Ascending aorta (tissue), 2 donors: ENCODE measurements around the gene RNF207. TPM values are rescaled to one million over a fixed set of nuclear protein-coding genes. Genes with fewer than 3 reads are reported as not detected.
A peak's percentile ranks its signal among the peaks of the same experiment; 100 is the strongest.

ENCODE experiments used
- DNase-seq, 2 donors: peaks; one replicate each; pipeline ENCODE4 v3.0.0-alpha.2; 2019; ENCODE audit warnings: low spot score in 2 of 2
- H3K27ac ChIP-seq, 2 donors: fragments of 200-600 bp; sonication (generic); one replicate each; pipeline ENCODE4 v1.5.1; 2016 to 2017; ENCODE audit warnings: mild to moderate bottlenecking in 1 of 2
- H3K27me3 ChIP-seq: fragments of 200-600 bp; sonication (generic); one replicate; pipeline ENCODE4 v1.5.1; 2017
- H3K36me3 ChIP-seq, 2 donors: fragments of 200-600 bp; sonication (generic); one replicate each; pipeline ENCODE4 v1.5.1; 2016
- H3K4me1 ChIP-seq, 2 donors: fragments of 200-600 bp; sonication (generic); one replicate each; pipeline ENCODE4 v1.5.1; 2016 to 2017; ENCODE audit warnings: mild to moderate bottlenecking in 1 of 2
- H3K4me3 ChIP-seq, 2 donors: fragments of 200-600 bp; sonication (generic); one replicate each; pipeline ENCODE4 v1.5.1; 2016 to 2017; ENCODE audit warnings: mild to moderate bottlenecking in 1 of 2
- H3K9me3 ChIP-seq, 2 donors: fragments of 200-600 bp; sonication (generic); one replicate each; pipeline ENCODE4 v1.5.1; 2016
- intact Hi-C: fragments of 100-400 bp; cut with DNase I; formaldehyde crosslinking; loops from one replicate; pipeline ENCODE4 v1.15.1; 2023
- total RNA-seq: library from RNA; depleted of rRNA; stranded (reverse); fragments of >200 nt; gene quantifications from one replicate; pipeline ENCODE4 v1.1.0, GENCODE V29; 2016
- TF ChIP-seq, protein P1 (sequence below), 3 experiments: fragments of 200-600 bp in 2 of 3; fragments of 450-650 bp in 1 of 3; sonication (generic) in 2 of 3; IDR thresholded peaks; one replicate each; pipeline ENCODE4 v1.5.1; 2016 to 2019; ENCODE audit warnings: antibody characterized with exemption in 3 of 3, mild to moderate bottlenecking in 1 of 3, moderate library complexity in 1 of 3

RNF207 gene
- total RNA-seq, 1 donor from 2014 or later: 81.1 TPM

GRCh38 chr1:6248932-6249738 lies 43.2 kb downstream of the RNF207 start:
- peak overlapping the region; percentile 4 to 10 for H3K4me3 ChIP-seq

DNA sequence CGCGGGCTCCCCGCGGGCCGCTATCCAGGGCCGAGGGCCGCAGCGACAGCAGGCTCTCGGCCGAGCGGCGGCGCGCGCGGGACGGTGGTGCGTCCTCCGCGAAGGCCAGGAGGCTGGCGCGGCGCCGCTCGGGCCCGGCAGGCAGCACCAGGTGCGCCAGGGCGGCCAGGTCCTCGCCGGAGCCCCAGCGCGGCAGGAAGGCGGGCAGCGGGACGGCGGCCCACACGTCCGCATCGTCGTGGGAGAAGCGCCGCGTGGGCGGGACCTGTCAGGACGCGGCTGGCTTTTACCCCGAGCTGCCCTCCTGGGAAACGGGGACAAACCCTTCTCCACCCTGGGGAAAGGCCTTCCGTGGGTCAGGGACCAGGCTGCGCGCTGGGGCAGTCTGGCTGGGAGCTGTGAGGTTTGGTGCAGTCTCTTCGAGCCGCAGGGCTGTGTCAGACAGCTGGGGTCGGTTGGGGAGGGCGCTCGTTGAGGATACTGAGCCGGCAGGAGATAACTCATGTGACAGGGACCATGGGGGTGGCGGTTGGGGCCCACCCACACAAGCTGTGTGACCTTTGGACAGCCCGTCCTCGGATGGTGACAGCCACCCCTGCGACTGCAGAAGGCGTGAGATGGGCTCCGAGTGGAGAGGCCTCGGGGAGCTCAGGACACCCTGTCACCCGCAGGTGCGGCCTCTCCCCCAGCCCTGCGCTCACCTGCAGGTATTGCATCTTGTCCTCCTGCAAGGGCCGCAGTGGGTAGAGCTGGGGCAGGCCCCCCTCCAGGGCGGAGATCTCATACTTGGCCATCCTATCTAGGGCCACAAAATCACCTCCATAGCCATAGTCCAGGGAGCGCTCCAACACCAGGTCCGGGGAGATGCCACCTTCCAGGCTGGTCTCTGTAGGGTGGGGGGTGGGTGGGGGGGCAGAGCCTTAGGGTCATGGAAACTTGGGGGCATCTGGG lies 44.1 kb downstream of the RNF207 start:
- H3K27me3 ChIP-seq: peaks cover 18% of the 10 kb centered on the region
- intact Hi-C loops: loop anchor here (5.0 kb wide), 2 partner anchors 112 to 198 kb away; no protein-coding TSS in a partner anchor
- peak in 1 of 2 donors; percentile 58 for DNase-seq
- H3K9me3 ChIP-seq: no peaks in the 10 kb centered on the region
- peaks cover 0 to 4% of the 10 kb centered on the region in 2 donors for H3K4me1 ChIP-seq
- TF ChIP-seq, protein P1, sequence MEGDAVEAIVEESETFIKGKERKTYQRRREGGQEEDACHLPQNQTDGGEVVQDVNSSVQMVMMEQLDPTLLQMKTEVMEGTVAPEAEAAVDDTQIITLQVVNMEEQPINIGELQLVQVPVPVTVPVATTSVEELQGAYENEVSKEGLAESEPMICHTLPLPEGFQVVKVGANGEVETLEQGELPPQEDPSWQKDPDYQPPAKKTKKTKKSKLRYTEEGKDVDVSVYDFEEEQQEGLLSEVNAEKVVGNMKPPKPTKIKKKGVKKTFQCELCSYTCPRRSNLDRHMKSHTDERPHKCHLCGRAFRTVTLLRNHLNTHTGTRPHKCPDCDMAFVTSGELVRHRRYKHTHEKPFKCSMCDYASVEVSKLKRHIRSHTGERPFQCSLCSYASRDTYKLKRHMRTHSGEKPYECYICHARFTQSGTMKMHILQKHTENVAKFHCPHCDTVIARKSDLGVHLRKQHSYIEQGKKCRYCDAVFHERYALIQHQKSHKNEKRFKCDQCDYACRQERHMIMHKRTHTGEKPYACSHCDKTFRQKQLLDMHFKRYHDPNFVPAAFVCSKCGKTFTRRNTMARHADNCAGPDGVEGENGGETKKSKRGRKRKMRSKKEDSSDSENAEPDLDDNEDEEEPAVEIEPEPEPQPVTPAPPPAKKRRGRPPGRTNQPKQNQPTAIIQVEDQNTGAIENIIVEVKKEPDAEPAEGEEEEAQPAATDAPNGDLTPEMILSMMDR (IDR thresholded peaks at IDR 0.05): no peak
- no peak overlapping the region for H3K4me3 ChIP-seq
- H3K36me3 ChIP-seq: no peaks in the 10 kb centered on the region
- H3K27ac ChIP-seq: no peak overlapping the region

More at GRCh38 chr1:6248932-6249738, 43.2 kb downstream of the RNF207 start:
- peaks cover 0 to 4% of the 10 kb centered on the region in 2 donors for H3K4me1 ChIP-seq
- no peaks in the 10 kb centered on the region for H3K36me3 ChIP-seq
- no peaks in the 10 kb centered on the region for H3K9me3 ChIP-seq
- intact Hi-C loops: loop anchor here (5.0 kb wide), 2 partner anchors 113 to 197 kb away; no protein-coding TSS in a partner anchor
- DNase-seq: no peak
- peaks cover 23% of the 10 kb centered on the region for H3K27me3 ChIP-seq
- TF ChIP-seq, protein P1 (IDR thresholded peaks at IDR 0.05): no peak
- no peak overlapping the region for H3K27ac ChIP-seq

DNA sequence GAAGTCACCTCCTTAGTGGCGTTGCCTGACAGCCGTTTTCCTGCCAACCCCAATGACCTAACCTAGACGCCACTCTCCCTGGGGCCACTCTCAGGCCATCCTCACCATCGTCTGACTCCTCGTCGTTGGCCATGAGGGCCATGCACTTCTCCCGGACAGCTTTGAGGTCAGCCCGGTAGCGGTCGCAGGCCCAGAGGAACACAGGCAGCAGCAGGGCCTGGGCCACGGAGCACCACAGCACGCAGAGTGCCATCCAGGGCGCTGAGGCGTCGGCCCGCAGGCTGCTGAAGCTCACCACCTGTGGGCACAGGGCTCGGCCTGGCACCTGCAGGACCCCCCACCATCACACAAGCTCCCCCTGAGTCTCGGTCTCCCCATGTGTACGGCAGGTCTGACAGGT lies 45.3 kb downstream of the RNF207 start:
- Histone ChIP-seq H3K4me3 (no peak overlapping the region), H3K9me3 (no peaks in the 10 kb centered on the region), H3K36me3 (no peaks in the 10 kb centered on the region), H3K4me1 (no peaks in the 10 kb centered on the region), H3K27me3 (peaks cover 8% of the 10 kb centered on the region), H3K27ac (no peak overlapping the region)
- no peak for DNase-seq
- TF ChIP-seq, protein P1 (IDR thresholded peaks at IDR 0.05): no peak
- intact Hi-C loops: no loop called here

DNA sequence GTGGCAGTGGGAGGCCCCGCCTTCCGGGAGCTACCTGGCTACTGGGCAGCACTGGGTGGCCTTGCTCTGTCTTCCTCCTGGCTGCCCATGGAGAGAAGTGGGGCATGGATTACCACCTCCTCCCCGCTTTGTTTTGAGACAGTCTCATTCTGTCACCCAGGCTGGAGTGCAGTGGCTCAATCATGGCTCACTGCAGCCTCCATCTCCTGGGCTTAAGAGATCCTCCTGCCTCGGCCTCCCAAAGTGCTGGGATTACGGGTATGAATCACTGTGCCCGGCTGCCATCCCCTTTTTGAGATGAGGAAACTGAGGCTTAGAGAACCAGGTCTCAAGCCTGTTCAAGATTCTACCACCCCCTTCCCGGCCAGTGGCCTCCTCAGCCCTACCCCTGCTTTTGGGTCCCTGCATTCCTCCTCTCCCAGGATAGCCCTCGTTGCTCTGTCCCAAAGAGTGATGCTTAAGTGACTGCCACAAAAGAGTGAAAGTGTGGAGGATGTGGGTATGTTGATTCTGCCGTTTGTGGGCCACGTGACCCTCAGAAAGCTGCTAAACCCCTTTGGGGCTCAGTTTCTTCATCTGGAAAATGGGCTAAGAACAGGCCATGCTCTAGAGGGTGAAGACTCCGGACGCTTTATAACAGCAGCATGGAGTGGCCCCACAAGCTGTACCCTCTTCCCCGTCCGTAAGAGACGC lies 45.9 kb downstream of the RNF207 start:
- Histone ChIP-seq H3K36me3 (no peaks in the 10 kb centered on the region), H3K4me3 (no peak overlapping the region), H3K9me3 (no peaks in the 10 kb centered on the region), H3K27ac (no peak overlapping the region), H3K4me1 (no peaks in the 10 kb centered on the region), H3K27me3 (peaks cover 8% of the 10 kb centered on the region)
- TF ChIP-seq, protein P1 (IDR thresholded peaks at IDR 0.05): no peak
- DNase-seq: no peak
- intact Hi-C loops: no loop called here

- Histone ChIP-seq H3K4me1 (no peaks in the 10 kb centered on the region), H3K4me3 (no peak overlapping the region), H3K36me3 (no peaks in the 10 kb centered on the region), H3K27ac (no peak overlapping the region), H3K9me3 (no peaks in the 10 kb centered on the region), H3K27me3 (peaks cover 8% of the 10 kb centered on the region)
- intact Hi-C loops: no loop called here
- TF ChIP-seq, protein P1 (IDR thresholded peaks at IDR 0.05): no peak
- DNase-seq: no peak
Observed at GRCh38 chr1:6252374-6252710, 46.4 kb downstream of the RNF207 start.
